PC-9 (cell line): ENCODE data around the gene WDR37. TPM values are rescaled to one million over a fixed set of nuclear protein-coding genes. Genes with fewer than 3 reads are reported as not detected.

Source experiments
- BruUV-seq: library from RNA; stranded (reverse); fragments of 400-500 nt; replicated peaks from 2 replicates; lab custom pipeline; 2021; lab: Mats Ljungman, UMichigan
- CTCF ChIA-PET: fragments of 300-600 bp; sonication (Branson Sonifier 250); formaldehyde crosslinking; loops from one replicate; lab custom pipeline; 2022; ENCODE audit warnings: antibody characterized with exemption; lab: Charles Lee
- POLR2A ChIA-PET: fragments of 300-600 bp; sonication (Branson Sonifier 250); formaldehyde crosslinking; loops from one replicate; lab custom pipeline; 2022; ENCODE audit warnings: antibody characterized with exemption; ENCODE audit not compliant: unreplicated experiment; lab: Charles Lee
- DNase-seq, 2 experiments: peaks; one replicate each; pipeline versions ENCODE4 v3.0.0 to v3.0.0-alpha.2; 2015 to 2022; ENCODE audit warnings: mixed read lengths in 1 of 2
- H2AFZ ChIP-seq: fragments of 200-600 bp; sonication (generic); 2 replicates; pipeline ENCODE4 v1.8.1; 2017; ENCODE audit warnings: antibody characterized with exemption
- H3F3A ChIP-seq: fragments of 200-600 bp; sonication (generic); 2 replicates; pipeline ENCODE4 v1.8.1; 2017; ENCODE audit warnings: antibody characterized with exemption, mild to moderate bottlenecking, low read depth; ENCODE audit not compliant: insufficient read depth
- H3K27ac ChIP-seq: fragments of 200-600 bp; sonication (generic); 2 replicates; pipeline ENCODE4 v1.6.1; 2016; ENCODE audit warnings: mixed run types
- H3K27me3 ChIP-seq: fragments of 200-600 bp; sonication (generic); 2 replicates; pipeline ENCODE4 v1.6.1; 2016; ENCODE audit warnings: low read depth, mixed run types; ENCODE audit not compliant: insufficient read depth
- H3K36me3 ChIP-seq: fragments of 200-600 bp; sonication (generic); 2 replicates; pipeline ENCODE4 v1.6.1; 2016; ENCODE audit warnings: low read depth, mixed run types
- H3K4me1 ChIP-seq: fragments of 200-600 bp; sonication (generic); replicated peaks from 2 replicates; pipeline ENCODE4 v1.6.1; 2016; ENCODE audit warnings: mixed run types; ENCODE audit not compliant: insufficient read depth
- H3K4me2 ChIP-seq: fragments of 200-600 bp; sonication (generic); 2 replicates; pipeline ENCODE4 v1.6.1; 2017; ENCODE audit warnings: mixed run types
- H3K4me3 ChIP-seq: fragments of 200-600 bp; sonication (generic); 2 replicates; pipeline ENCODE4 v1.6.1; 2016; ENCODE audit warnings: mixed run types
- H3K79me2 ChIP-seq: fragments of 200-600 bp; sonication (generic); 2 replicates; pipeline ENCODE4 v1.6.1; 2017; ENCODE audit warnings: low read depth, mixed run types
- H3K9me2 ChIP-seq: fragments of 200-600 bp; sonication (generic); 2 replicates; pipeline ENCODE4 v1.8.1; 2017; ENCODE audit warnings: mild to moderate bottlenecking; ENCODE audit not compliant: insufficient read depth
- H3K9me3 ChIP-seq: fragments of 200-600 bp; sonication (generic); 2 replicates; pipeline ENCODE4 v1.8.1; 2016; ENCODE audit warnings: low read depth; ENCODE audit not compliant: insufficient read depth
- H4K20me1 ChIP-seq: fragments of 200-600 bp; sonication (generic); 2 replicates; pipeline ENCODE4 v1.8.1; 2017; ENCODE audit not compliant: insufficient read depth
- CTCF ChIP-seq: fragments of 200-600 bp; sonication (generic); conservative IDR thresholded peaks from 2 replicates; pipeline ENCODE4 v1.6.1; 2017; ENCODE audit warnings: mixed run types, antibody characterized with exemption, mild to moderate bottlenecking, moderate library complexity
- EZH2 ChIP-seq: fragments of 200-600 bp; sonication (generic); IDR thresholded peaks from 2 replicates; pipeline ENCODE4 v1.8.0; 2017; ENCODE audit warnings: antibody characterized with exemption, low read depth
- intact Hi-C: fragments of 100-400 bp; cut with micrococcal nuclease; formaldehyde crosslinking; loops from one replicate; pipeline ENCODE4 v1.10.0; 2022; ENCODE audit not compliant: unreplicated experiment
- total RNA-seq: library from RNA; stranded (reverse); gene quantifications from 2 replicates; pipeline ENCODE4 v1.2.3, GENCODE V29; 2021

Gene WDR37
- total RNA-seq, 1 experiment from 2014 or later: 12.3 TPM

GRCh38 chr10:1040133-1040532 is 16.1 kb upstream of the WDR37 start:
- Histone ChIP-seq H3K9me3 (no peaks in the 10 kb centered on the region), H4K20me1 (peaks cover 3% of the 10 kb centered on the region; the same call in 1 of the 2 replicates), H3K4me1 (no peaks in the 10 kb centered on the region), H3K27ac (no peak overlapping the region), H3K4me3 (no peak overlapping the region), H3F3A (peaks cover 13% of the 10 kb centered on the region), H3K79me2 (peaks cover 16% of the 10 kb centered on the region), H2AFZ (no peak overlapping the region), H3K36me3 (0 out of 2 replicates have a peak, but pooled peaks cover 4% of the 10 kb centered on the region), H3K9me2 (no peaks in the 10 kb centered on the region), H3K4me2 (no peak overlapping the region), H3K27me3 (no peaks in the 10 kb centered on the region)
- CTCF ChIA-PET: no interaction called here
- BruUV-seq: no TSS peak
- POLR2A ChIA-PET: no interaction called here
- TF ChIP-seq CTCF (no peak), EZH2 (no peak)
- intact Hi-C loops: no loop called here
- no peak for DNase-seq

- H3K27ac ChIP-seq: no peak overlapping the region
- H2AFZ ChIP-seq: no peak overlapping the region
- H3K4me3 ChIP-seq: no peak overlapping the region
- H4K20me1 ChIP-seq: peaks cover 10% of the 10 kb centered on the region; the same call in 1 of the 2 replicates
- no peaks in the 10 kb centered on the region for H3K4me1 ChIP-seq
- ChIA-PET CTCF (no interaction called here), POLR2A (interaction anchor here (0.7 kb wide), 1 partner anchor 1940 kb away, joined by 15 read pairs; no protein-coding TSS in a partner anchor)
- H3K4me2 ChIP-seq: no peak overlapping the region
- H3K9me2 ChIP-seq: no peaks in the 10 kb centered on the region
- H3K36me3 ChIP-seq: 0 out of 2 replicates have a peak, but pooled peaks cover 4% of the 10 kb centered on the region
- no peaks in the 10 kb centered on the region for H3K9me3 ChIP-seq
- intact Hi-C loops: no loop called here
- TF ChIP-seq CTCF (no peak), EZH2 (no peak)
- no TSS peak for BruUV-seq
- H3F3A ChIP-seq: peaks cover 13% of the 10 kb centered on the region
- DNase-seq: no peak
- H3K79me2 ChIP-seq: peaks cover 28% of the 10 kb centered on the region
- H3K27me3 ChIP-seq: no peaks in the 10 kb centered on the region
Measured at GRCh38 chr10:1041514-1041913, 14.7 kb upstream of the WDR37 start.

- peaks cover 17% of the 10 kb centered on the region for H3F3A ChIP-seq
- peaks cover 40% of the 10 kb centered on the region for H3K79me2 ChIP-seq
- no peaks in the 10 kb centered on the region for H3K9me3 ChIP-seq
- 0 out of 2 replicates have a peak, but pooled peaks cover 4% of the 10 kb centered on the region for H3K36me3 ChIP-seq
- no peak overlapping the region for H3K4me2 ChIP-seq
- POLR2A ChIA-PET: no interaction called here
- peaks cover 10% of the 10 kb centered on the region; the same call in 1 of the 2 replicates for H4K20me1 ChIP-seq
- no peaks in the 10 kb centered on the region; the same call in 1 of the 2 replicates for H3K4me1 ChIP-seq
- no peak overlapping the region for H2AFZ ChIP-seq
- CTCF ChIA-PET: no interaction called here
- BruUV-seq: no TSS peak
- no peaks in the 10 kb centered on the region for H3K9me2 ChIP-seq
- no peak for DNase-seq
- H3K27me3 ChIP-seq: no peaks in the 10 kb centered on the region
- intact Hi-C loops: no loop called here
- TF ChIP-seq EZH2 (no peak), CTCF (no peak)
- no peak overlapping the region for H3K4me3 ChIP-seq
- H3K27ac ChIP-seq: no peak overlapping the region
Measured at GRCh38 chr10:1043532-1043995, 12.6 kb upstream of the WDR37 start.
